Measurements from ENCODE around the gene NCAM2.

- TF ChIP-seq POLR2A (IDR thresholded peaks at IDR 0.05; ENCODE audit: low read depth, low read length): no peak
- no peak for TF ChIP-seq CTCF (conservative IDR thresholded peaks at IDR 0.05; ENCODE audit: low read depth, low read length)
- TF ChIP-seq NFE2L2 (IDR thresholded peaks at IDR 0.05; ENCODE audit: low read depth, low read length): no peak
- TF ChIP-seq FOS (IDR thresholded peaks at IDR 0.05; ENCODE audit: low read depth, low read length): no peak
- no peak for TF ChIP-seq RAD21 (IDR thresholded peaks at IDR 0.05; ENCODE audit: low read length)
- TF ChIP-seq MAZ (IDR thresholded peaks at IDR 0.05; ENCODE audit: borderline replicate concordance, low read depth, low read length): no peak
- no peak for TF ChIP-seq SMC3 (IDR thresholded peaks at IDR 0.05; ENCODE audit: low read depth, low read length)
- TF ChIP-seq BHLHE40 (IDR thresholded peaks at IDR 0.05; ENCODE audit: low read depth, low read length): no peak
- TF ChIP-seq USF2 (IDR thresholded peaks at IDR 0.05; ENCODE audit: low read depth, low read length): no peak
- no peak for TF ChIP-seq MAFK (IDR thresholded peaks at IDR 0.05; ENCODE audit: low read depth, low read length)
Measured at GRCh38 chr21:21268885-21269284, 270.7 kb downstream of the NCAM2 start.
